Heart right ventricle (tissue), 16 donors: Measurements from ENCODE around the gene SPATA16. TPM values are rescaled to one million over a fixed set of nuclear protein-coding genes. Genes with fewer than 3 reads are reported as not detected.

Source experiments
- ATAC-seq, 8 donors: fragments of 200-7000 bp; cut with Tn5 transposase; one replicate each; pipeline ENCODE4 v1.9.1; 2020; ENCODE audit warnings: mild to moderate bottlenecking in 8 of 8, moderate library complexity in 8 of 8, moderate number of reproducible peaks in 1 of 8
- DNase-seq, 2 donors: peaks; one replicate each; pipeline ENCODE4 v3.0.0-alpha.2; 2020
- H3K27ac ChIP-seq, 10 donors: fragments of 200-600 bp; sonication (generic) in 2 of 10; one replicate each; pipeline versions ENCODE4 v1.5.0 to v1.8.0; 2020 to 2022; ENCODE audit warnings: mild to moderate bottlenecking in 3 of 10
- H3K27me3 ChIP-seq, 7 donors: fragments of 200-600 bp; one replicate each; pipeline ENCODE4 v1.8.0; 2021 to 2022; ENCODE audit warnings: mild to moderate bottlenecking in 2 of 7
- H3K36me3 ChIP-seq, 9 donors: fragments of 200-600 bp; sonication (generic) in 1 of 9; one replicate each; pipeline versions ENCODE4 v1.5.0 to v1.8.0; 2020 to 2022; ENCODE audit warnings: mild to moderate bottlenecking in 2 of 9
- H3K4me1 ChIP-seq, 9 donors: fragments of 200-600 bp; sonication (generic) in 1 of 9; one replicate each; pipeline versions ENCODE4 v1.5.0 to v1.8.0; 2020 to 2022; ENCODE audit warnings: mild to moderate bottlenecking in 4 of 9
- H3K4me3 ChIP-seq, 10 donors: fragments of 200-600 bp; sonication (generic) in 2 of 10; one replicate each; pipeline versions ENCODE4 v1.5.0 to v1.8.0; 2020 to 2022; ENCODE audit warnings: mild to moderate bottlenecking in 7 of 10, moderate library complexity in 2 of 10
- H3K9me3 ChIP-seq, 11 donors: fragments of 200-600 bp in 10 of 11; sonication (generic) in 2 of 11; one replicate each; pipeline versions ENCODE4 v1.5.0 to v1.8.0; 2013 to 2022; ENCODE audit warnings: mild to moderate bottlenecking in 2 of 11, control low read depth in 1 of 11, moderate library complexity in 1 of 11
- WGBS, 2 donors: extraction: QIAGEN DNeasy Blood & Tissue Kit; methylation state at CpG; one replicate each; pipeline ENCODE4 v1.1.7; 2013; ENCODE audit warnings: inconsistent platforms in 1 of 2; 5-methylcytosine and 5-hydroxymethylcytosine counted together
- intact Hi-C, 10 donors: fragments of 100-400 bp; cut with DNase I; formaldehyde crosslinking; loops; one replicate each; pipeline versions ENCODE4 v1.11.1 to v1.14.2; 2022
- polyA plus RNA-seq, 2 donors: library from polyadenylated mRNA; stranded (reverse); fragments of 200-250 nt; gene quantifications; one replicate each; pipeline ENCODE4 v1.2.3, GENCODE V29; 2013
- total RNA-seq, 10 donors: library from RNA; stranded (reverse); fragmentation: NEBNext Ultra II Directional in 3 of 10; extraction: Animal tissue kit (Norgen Biotek cat#: 25700) in 3 of 10; gene quantifications; one replicate each; pipeline versions ENCODE4 v1.2.1 to v1.2.4, GENCODE V29; 2021 to 2023
- TF ChIP-seq, protein P1 (sequence below), 9 donors: fragments of 200-600 bp; sonication (generic) in 2 of 9; IDR thresholded peaks; one replicate each; pipeline versions ENCODE4 v1.5.0 to v1.8.0; 2021 to 2022; ENCODE audit warnings: antibody characterized with exemption in 9 of 9, mild to moderate bottlenecking in 5 of 9, moderate library complexity in 1 of 9
- donor health status: Arrhythmogenic right ventricular cardiomyopathy.
- donor health status: ischemic (EF 13 %, LVEDD 7.1; RV severe dilation, severe dysfunction).
- donor health status: healthy with polysubstance abuse.
- donor health status: DM: no; HTN: yes; CAD: no.
- donor health status: DM: no; HTN: no; CAD: no.
- donor health status: ischemic (EF 25% LVEDD 6.9; RV normal size, moderate dysfunction).
- donor health status: ischemic (EF 25% LVEDD 5.7; RV mildly dilated, moderate dysfunction).
- donor health status: healthy.
- donor health status: DM: yes; HTN: yes; CAD: no.
- donor health status: Ischemic cardiomyopathy.
- donor health status: ischemic (EF 35%, LVEDD 5.7; RV mildly dilated, moderate dysfunction).
- donor health status: nonischemic (EF 11% LVEDD 7.7; RV severe dilation, severe dysfunction).
- donor health status: DM: yes; HTN: yes; CAD: no.
- donor health status: PGD.
- donor health status: ischemic (EF 29% LVEDD 5.4; RV normal size, mild dysfunction).
- donor health status: nonischemic (EF 23%, LVEDD 6.1; RV moderate dilation, normal function).

The SPATA16 gene
- total and polyA plus RNA-seq, 12 donors: not detected

DNA sequence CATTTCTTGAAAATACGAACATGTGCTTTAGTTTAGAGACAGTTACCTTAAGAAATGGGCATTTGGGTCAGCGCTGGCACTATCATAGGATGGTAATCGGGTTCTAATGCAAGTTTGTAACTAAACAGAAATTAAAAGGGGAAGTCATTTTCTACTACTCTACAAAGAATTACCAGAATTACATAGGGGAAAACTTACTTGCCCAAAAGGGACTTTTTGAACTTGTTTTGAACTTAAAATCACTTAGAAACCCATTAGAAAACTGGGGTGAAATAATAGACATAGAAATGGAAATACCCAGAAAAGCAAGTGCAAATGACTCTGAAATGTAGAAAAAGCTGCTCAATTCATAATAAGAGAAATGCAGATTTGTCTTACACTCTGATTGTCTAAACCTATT, 44.9 kb downstream of the SPATA16 start:
- intact Hi-C loops: no loop called here
- TF ChIP-seq, protein P1, sequence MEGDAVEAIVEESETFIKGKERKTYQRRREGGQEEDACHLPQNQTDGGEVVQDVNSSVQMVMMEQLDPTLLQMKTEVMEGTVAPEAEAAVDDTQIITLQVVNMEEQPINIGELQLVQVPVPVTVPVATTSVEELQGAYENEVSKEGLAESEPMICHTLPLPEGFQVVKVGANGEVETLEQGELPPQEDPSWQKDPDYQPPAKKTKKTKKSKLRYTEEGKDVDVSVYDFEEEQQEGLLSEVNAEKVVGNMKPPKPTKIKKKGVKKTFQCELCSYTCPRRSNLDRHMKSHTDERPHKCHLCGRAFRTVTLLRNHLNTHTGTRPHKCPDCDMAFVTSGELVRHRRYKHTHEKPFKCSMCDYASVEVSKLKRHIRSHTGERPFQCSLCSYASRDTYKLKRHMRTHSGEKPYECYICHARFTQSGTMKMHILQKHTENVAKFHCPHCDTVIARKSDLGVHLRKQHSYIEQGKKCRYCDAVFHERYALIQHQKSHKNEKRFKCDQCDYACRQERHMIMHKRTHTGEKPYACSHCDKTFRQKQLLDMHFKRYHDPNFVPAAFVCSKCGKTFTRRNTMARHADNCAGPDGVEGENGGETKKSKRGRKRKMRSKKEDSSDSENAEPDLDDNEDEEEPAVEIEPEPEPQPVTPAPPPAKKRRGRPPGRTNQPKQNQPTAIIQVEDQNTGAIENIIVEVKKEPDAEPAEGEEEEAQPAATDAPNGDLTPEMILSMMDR (IDR thresholded peaks at IDR 0.05): no peak
- H3K4me1 ChIP-seq: no peaks in the 10 kb centered on the region
- DNase-seq: no peak
- no peak overlapping the region for H3K4me3 ChIP-seq
- no peak overlapping the region for H3K27ac ChIP-seq
- no peaks in the 10 kb centered on the region for H3K36me3 ChIP-seq
- whole genome bisulfite sequencing, 2 donors: 93 to 94% methylated on average over 3 of the region's 3 CpGs
- no peak for ATAC-seq
- H3K27me3 ChIP-seq: no peaks in the 10 kb centered on the region
- H3K9me3 ChIP-seq: no peaks in the 10 kb centered on the region

DNA sequence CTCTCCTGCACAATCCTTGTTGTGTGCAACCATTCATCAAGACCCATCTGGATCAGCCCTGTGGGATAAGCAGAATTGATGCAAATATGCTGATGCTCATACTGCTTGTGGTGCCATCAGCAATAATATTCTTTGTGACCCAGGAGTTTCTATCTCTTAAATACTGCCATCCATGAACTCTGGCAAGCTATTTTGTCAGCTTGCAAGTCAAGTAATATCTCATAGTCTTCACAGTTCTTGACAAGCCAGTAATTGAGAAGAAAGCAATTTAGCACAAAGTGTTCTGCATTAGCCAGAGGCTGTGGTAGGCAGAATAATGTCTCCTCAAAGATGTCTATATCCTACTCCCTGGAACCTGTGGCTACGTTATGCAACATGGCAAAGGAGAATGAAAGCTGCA, 49.0 kb downstream of the SPATA16 start:
- no peaks in the 10 kb centered on the region for H3K4me1 ChIP-seq
- intact Hi-C loops: no loop called here
- H3K4me3 ChIP-seq: no peak overlapping the region
- 86 to 95% methylated on average over 1 of the region's 1 CpG for WGBS, 2 donors
- H3K36me3 ChIP-seq: no peaks in the 10 kb centered on the region
- H3K27me3 ChIP-seq: no peaks in the 10 kb centered on the region
- TF ChIP-seq, protein P1 (IDR thresholded peaks at IDR 0.05): no peak
- no peak overlapping the region for H3K27ac ChIP-seq
- DNase-seq: no peak
- peaks cover 0 to 5% (median 0%) of the 10 kb centered on the region in 11 donors for H3K9me3 ChIP-seq
- ATAC-seq: no peak

DNA sequence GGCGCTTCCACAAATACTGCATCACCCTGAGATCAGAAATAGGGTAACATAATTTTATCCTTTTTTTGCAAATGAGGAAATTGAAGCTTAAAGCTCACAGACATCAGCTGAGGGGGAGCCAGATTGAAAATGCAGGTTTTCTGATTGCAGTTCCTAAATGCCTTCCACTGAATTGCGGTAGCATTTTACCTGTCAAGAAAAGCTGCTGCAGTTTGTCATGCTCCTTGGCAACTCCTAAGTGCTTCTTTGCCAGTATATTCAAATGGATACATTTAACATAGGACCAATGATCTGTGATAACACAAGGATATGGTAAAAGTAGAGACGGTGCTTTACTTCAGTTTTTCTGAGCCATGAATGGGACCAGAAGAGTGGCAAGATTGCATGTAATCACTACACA, 50.5 kb downstream of the SPATA16 start:
- DNase-seq (no peak), ATAC-seq (no peak)
- H3K4me3 ChIP-seq: no peak overlapping the region
- peaks cover 0 to 21% (median 0%) of the 10 kb centered on the region in 11 donors for H3K9me3 ChIP-seq
- no peaks in the 10 kb centered on the region for H3K4me1 ChIP-seq
- TF ChIP-seq, protein P1 (IDR thresholded peaks at IDR 0.05): no peak
- intact Hi-C loops: no loop called here
- no peak overlapping the region for H3K27ac ChIP-seq
- H3K27me3 ChIP-seq: no peaks in the 10 kb centered on the region
- 70 to 74% methylated on average over 3 of the region's 3 CpGs for WGBS, 2 donors
- no peaks in the 10 kb centered on the region for H3K36me3 ChIP-seq

DNA sequence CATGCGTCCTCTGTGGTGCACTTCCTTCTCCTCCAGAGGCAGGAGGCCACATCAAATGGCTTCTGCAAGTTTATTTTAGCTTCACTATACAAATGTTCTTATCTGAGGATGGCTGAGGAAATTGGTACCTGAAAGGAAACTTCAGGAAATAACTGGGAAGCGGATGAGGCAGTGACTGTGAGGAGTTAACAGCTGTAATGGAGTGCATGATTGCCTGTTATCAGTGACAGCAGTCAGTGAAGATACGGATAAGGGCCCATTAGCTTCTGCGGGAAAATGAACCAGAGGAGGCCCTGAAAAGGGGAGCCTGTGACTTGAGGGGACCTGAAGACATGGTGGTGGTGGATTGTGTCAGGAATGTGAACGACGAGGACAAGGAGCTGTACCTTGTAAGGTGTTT, 51.8 kb downstream of the SPATA16 start:
- no peaks in the 10 kb centered on the region for H3K27me3 ChIP-seq
- no peaks in the 10 kb centered on the region for H3K4me1 ChIP-seq
- H3K36me3 ChIP-seq: no peaks in the 10 kb centered on the region
- no peak overlapping the region for H3K27ac ChIP-seq
- TF ChIP-seq, protein P1 (IDR thresholded peaks at IDR 0.05): no peak
- H3K9me3 ChIP-seq: peaks cover 0 to 33% (median 2%) of the 10 kb centered on the region in 11 donors
- DNase-seq: no peak
- intact Hi-C loops: no loop called here
- 63 to 69% methylated on average over 6 of the region's 6 CpGs for WGBS, 2 donors
- H3K4me3 ChIP-seq: no peak overlapping the region
- ATAC-seq: no peak
